ENCODE results near the gene SPARCL1.

Gene SPARCL1

DNA sequence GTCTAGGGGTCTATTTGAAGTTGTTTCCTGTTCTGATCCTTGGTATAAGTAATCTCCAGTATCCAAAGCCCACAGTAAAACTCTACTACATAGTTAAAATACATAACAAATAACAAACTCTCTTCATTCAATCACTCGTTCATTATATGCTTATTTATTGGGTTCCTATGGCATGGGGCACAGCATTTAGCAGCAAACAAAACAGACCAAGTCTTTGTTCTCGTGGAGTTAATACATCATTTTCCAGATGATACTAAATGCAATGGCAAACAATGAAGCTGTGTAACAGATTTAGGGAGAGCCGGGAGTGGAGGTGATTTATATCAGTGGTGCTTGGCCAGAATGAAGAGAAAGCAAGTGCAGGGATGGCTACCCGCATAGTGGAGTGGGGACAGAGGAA, 36.6 kb upstream of the SPARCL1 start:
- WGBS (ENCODE audit: extremely low coverage, insufficient coverage, insufficient read length), result 100% methylated on average over 1 of the region's 4 CpGs
- H3K23ac ChIP-seq (ENCODE audit: low read length), result no peak overlapping the region
- no peak overlapping the region for H3K4ac ChIP-seq (ENCODE audit: low read depth, low read length)
- H3K4me1 ChIP-seq (ENCODE audit: control insufficient read depth in 1 of 2, insufficient read depth in 2 of 2, low read length in 2 of 2), result no peaks in the 10 kb centered on the region
- H3K36me3 ChIP-seq (ENCODE audit: control insufficient read depth in 1 of 2, insufficient read depth in 2 of 2, low read length in 2 of 2), result no peaks in the 10 kb centered on the region
- H3K4me3 ChIP-seq (ENCODE audit: low read depth, low read length), result no peak overlapping the region
- H3K27me3 ChIP-seq (ENCODE audit: insufficient read depth, low read length), result no peaks in the 10 kb centered on the region
- no peak overlapping the region for H2AFZ ChIP-seq (ENCODE audit: insufficient read depth, low read length, poor library complexity)
- H3K18ac ChIP-seq (ENCODE audit: low read length), result no peak overlapping the region
- no peak for DNase-seq
- no peaks in the 10 kb centered on the region for H3K9me3 ChIP-seq (ENCODE audit: insufficient read depth, low read depth, low read length)
- no peak overlapping the region for H3K27ac ChIP-seq (ENCODE audit: low read depth, low read length)
- H3K4me2 ChIP-seq (ENCODE audit: low read length), result no peak overlapping the region
- H4K12ac ChIP-seq (ENCODE audit: low read depth, low read length), result no peak overlapping the region
- no peak overlapping the region for H2BK5ac ChIP-seq (ENCODE audit: low read depth, low read length, poor library complexity)
- H3K79me1 ChIP-seq (ENCODE audit: low read length), result no peaks in the 10 kb centered on the region
- H3K14ac ChIP-seq (ENCODE audit: low read length), result no peak overlapping the region
- no peak overlapping the region for H4K91ac ChIP-seq (ENCODE audit: low read depth, low read length)
- no peak overlapping the region for H4K8ac ChIP-seq (ENCODE audit: low read depth, low read length)
- no peak overlapping the region for H2BK120ac ChIP-seq (ENCODE audit: insufficient read depth, low read length, poor library complexity)
- H3K79me2 ChIP-seq (ENCODE audit: control insufficient read depth, insufficient read depth, low read length, poor library complexity), result no peaks in the 10 kb centered on the region
- no peak overlapping the region for H2AK5ac ChIP-seq (ENCODE audit: low read length)
- H3K9ac ChIP-seq (ENCODE audit: low read length), result no peak overlapping the region
- no peak overlapping the region for H2BK12ac ChIP-seq (ENCODE audit: low read length)

DNA sequence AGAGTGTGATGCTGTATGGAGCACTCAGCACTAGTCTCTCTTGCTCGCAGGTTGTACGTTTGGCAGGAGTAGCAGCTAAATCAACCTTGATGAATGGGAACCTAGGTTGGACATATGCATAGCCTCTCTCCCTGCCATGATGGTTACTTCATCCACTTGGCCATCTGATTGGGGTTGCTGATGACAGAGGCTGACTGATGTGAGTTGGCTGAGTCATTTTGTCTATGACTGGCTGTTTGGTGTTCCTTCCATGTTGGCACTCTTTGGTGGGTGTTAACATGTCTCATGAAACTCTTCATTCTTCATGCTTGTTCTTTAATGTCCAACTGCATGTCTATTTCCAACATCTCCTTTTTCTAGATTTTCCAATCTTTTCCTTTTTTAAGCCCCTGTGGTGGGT, 31.6 kb upstream of the SPARCL1 start:
- Histone ChIP-seq H2BK5ac (ENCODE audit: low read depth, low read length, poor library complexity) (no peak overlapping the region), H2AK5ac (ENCODE audit: low read length) (no peak overlapping the region), H3K27me3 (ENCODE audit: insufficient read depth, low read length) (no peaks in the 10 kb centered on the region), H3K9me3 (ENCODE audit: insufficient read depth, low read depth, low read length) (no peaks in the 10 kb centered on the region), H3K4me1 (ENCODE audit: control insufficient read depth in 1 of 2, insufficient read depth in 2 of 2, low read length in 2 of 2) (no peaks in the 10 kb centered on the region), H3K14ac (ENCODE audit: low read length) (no peak overlapping the region), H3K79me1 (ENCODE audit: low read length) (no peaks in the 10 kb centered on the region), H2AFZ (ENCODE audit: insufficient read depth, low read length, poor library complexity) (no peak overlapping the region), H3K4ac (ENCODE audit: low read depth, low read length) (no peak overlapping the region), H3K4me3 (ENCODE audit: low read depth, low read length) (no peak overlapping the region), H3K4me2 (ENCODE audit: low read length) (no peak overlapping the region), H4K12ac (ENCODE audit: low read depth, low read length) (no peak overlapping the region), H4K8ac (ENCODE audit: low read depth, low read length) (no peak overlapping the region), H2BK120ac (ENCODE audit: insufficient read depth, low read length, poor library complexity) (no peak overlapping the region), H3K79me2 (ENCODE audit: control insufficient read depth, insufficient read depth, low read length, poor library complexity) (no peaks in the 10 kb centered on the region), H3K18ac (ENCODE audit: low read length) (no peak overlapping the region), H4K91ac (ENCODE audit: low read depth, low read length) (no peak overlapping the region), H2BK12ac (ENCODE audit: low read length) (no peak overlapping the region), H3K36me3 (ENCODE audit: control insufficient read depth in 1 of 2, insufficient read depth in 2 of 2, low read length in 2 of 2) (no peaks in the 10 kb centered on the region), H3K23ac (ENCODE audit: low read length) (peak overlapping the region; percentile 4), H3K27ac (ENCODE audit: low read depth, low read length) (no peak overlapping the region), H3K9ac (ENCODE audit: low read length) (no peak overlapping the region)
- WGBS (ENCODE audit: extremely low coverage, insufficient coverage, insufficient read length), result no CpG with 5 or more reads among the region's 2 CpGs
- no peak for DNase-seq

- no peak overlapping the region for H3K23ac ChIP-seq (ENCODE audit: low read length)
- no CpG with 5 or more reads among the region's 8 CpGs for WGBS (ENCODE audit: extremely low coverage, insufficient coverage, insufficient read length)
- no peak overlapping the region for H3K27ac ChIP-seq (ENCODE audit: low read depth, low read length)
- H3K4me1 ChIP-seq (ENCODE audit: control insufficient read depth in 1 of 2, insufficient read depth in 2 of 2, low read length in 2 of 2), result no peaks in the 10 kb centered on the region
- no peak overlapping the region for H3K18ac ChIP-seq (ENCODE audit: low read length)
- no peak overlapping the region for H2AK5ac ChIP-seq (ENCODE audit: low read length)
- no peak overlapping the region for H3K4me2 ChIP-seq (ENCODE audit: low read length)
- no peaks in the 10 kb centered on the region for H3K79me2 ChIP-seq (ENCODE audit: control insufficient read depth, insufficient read depth, low read length, poor library complexity)
- H3K9ac ChIP-seq (ENCODE audit: low read length), result no peak overlapping the region
- H3K4ac ChIP-seq (ENCODE audit: low read depth, low read length), result no peak overlapping the region
- H3K14ac ChIP-seq (ENCODE audit: low read length), result no peak overlapping the region
- H3K9me3 ChIP-seq (ENCODE audit: insufficient read depth, low read depth, low read length), result no peaks in the 10 kb centered on the region
- H2AFZ ChIP-seq (ENCODE audit: insufficient read depth, low read length, poor library complexity), result no peak overlapping the region
- DNase-seq, result peak in 1 of 2 donors; percentile 21
- no peak overlapping the region for H2BK5ac ChIP-seq (ENCODE audit: low read depth, low read length, poor library complexity)
- H4K8ac ChIP-seq (ENCODE audit: low read depth, low read length), result no peak overlapping the region
- no peaks in the 10 kb centered on the region for H3K27me3 ChIP-seq (ENCODE audit: insufficient read depth, low read length)
- no peak overlapping the region for H3K4me3 ChIP-seq (ENCODE audit: low read depth, low read length)
- H4K91ac ChIP-seq (ENCODE audit: low read depth, low read length), result no peak overlapping the region
- no peaks in the 10 kb centered on the region for H3K36me3 ChIP-seq (ENCODE audit: control insufficient read depth in 1 of 2, insufficient read depth in 2 of 2, low read length in 2 of 2)
- no peaks in the 10 kb centered on the region for H3K79me1 ChIP-seq (ENCODE audit: low read length)
- H4K12ac ChIP-seq (ENCODE audit: low read depth, low read length), result no peak overlapping the region
- H2BK12ac ChIP-seq (ENCODE audit: low read length), result no peak overlapping the region
- H2BK120ac ChIP-seq (ENCODE audit: insufficient read depth, low read length, poor library complexity), result no peak overlapping the region
Measured at GRCh38 chr4:87559090-87559837, 30.1 kb upstream of the SPARCL1 start.

DNA sequence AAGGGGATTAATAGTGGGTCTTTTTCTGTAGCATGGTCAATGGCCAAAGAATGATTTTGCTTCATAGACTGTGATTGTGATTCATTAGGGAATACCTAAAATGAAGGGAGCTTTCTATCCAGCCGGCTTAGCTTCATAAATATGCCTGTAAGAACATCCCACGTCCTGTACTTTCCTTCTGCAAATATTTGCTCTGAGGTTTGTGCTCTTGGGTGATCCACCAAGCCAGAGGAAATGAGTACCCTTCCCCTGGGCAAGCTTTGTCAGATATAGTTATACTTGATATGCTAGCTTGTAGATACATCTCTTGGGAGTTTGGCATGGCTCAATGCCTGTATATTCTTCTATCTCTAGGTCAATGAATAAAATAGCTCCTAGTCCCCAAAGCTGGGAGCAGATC, 28.2 kb upstream of the SPARCL1 start:
- no peaks in the 10 kb centered on the region for H3K36me3 ChIP-seq (ENCODE audit: control insufficient read depth in 1 of 2, insufficient read depth in 2 of 2, low read length in 2 of 2)
- H3K4me2 ChIP-seq (ENCODE audit: low read length), result no peak overlapping the region
- no peaks in the 10 kb centered on the region for H3K9me3 ChIP-seq (ENCODE audit: insufficient read depth, low read depth, low read length)
- no peak overlapping the region for H2AK5ac ChIP-seq (ENCODE audit: low read length)
- no peaks in the 10 kb centered on the region for H3K27me3 ChIP-seq (ENCODE audit: insufficient read depth, low read length)
- H3K79me2 ChIP-seq (ENCODE audit: control insufficient read depth, insufficient read depth, low read length, poor library complexity), result no peaks in the 10 kb centered on the region
- H4K12ac ChIP-seq (ENCODE audit: low read depth, low read length), result no peak overlapping the region
- H3K27ac ChIP-seq (ENCODE audit: low read depth, low read length), result no peak overlapping the region
- H3K4me3 ChIP-seq (ENCODE audit: low read depth, low read length), result no peak overlapping the region
- H2BK12ac ChIP-seq (ENCODE audit: low read length), result no peak overlapping the region
- no peaks in the 10 kb centered on the region for H3K4me1 ChIP-seq (ENCODE audit: control insufficient read depth in 1 of 2, insufficient read depth in 2 of 2, low read length in 2 of 2)
- H3K9ac ChIP-seq (ENCODE audit: low read length), result no peak overlapping the region
- no CpG with 5 or more reads among the region's 2 CpGs for WGBS (ENCODE audit: extremely low coverage, insufficient coverage, insufficient read length)
- H3K23ac ChIP-seq (ENCODE audit: low read length), result no peak overlapping the region
- no peak overlapping the region for H2AFZ ChIP-seq (ENCODE audit: insufficient read depth, low read length, poor library complexity)
- H2BK120ac ChIP-seq (ENCODE audit: insufficient read depth, low read length, poor library complexity), result no peak overlapping the region
- no peak overlapping the region for H3K18ac ChIP-seq (ENCODE audit: low read length)
- no peak overlapping the region for H3K4ac ChIP-seq (ENCODE audit: low read depth, low read length)
- H2BK5ac ChIP-seq (ENCODE audit: low read depth, low read length, poor library complexity), result no peak overlapping the region
- no peak overlapping the region for H4K8ac ChIP-seq (ENCODE audit: low read depth, low read length)
- no peaks in the 10 kb centered on the region for H3K79me1 ChIP-seq (ENCODE audit: low read length)
- no peak overlapping the region for H3K14ac ChIP-seq (ENCODE audit: low read length)
- H4K91ac ChIP-seq (ENCODE audit: low read depth, low read length), result no peak overlapping the region
- DNase-seq, result no peak

All from trophoblast cell (in vitro differentiated cells and primary cell).